HG03571 (cell line): ENCODE measurements around the gene RABL2B.
"Not testable (repeated sequence)": the region's sequence is repeated elsewhere in the genome, so short reads cannot be mapped to it uniquely, and the experiment has no call there.

Experiments used
- ATAC-seq: cut with Tn5 transposase; IDR thresholded peaks from one replicate; pipeline ENCODE4 v1.9.1; 2021; ENCODE audit not compliant: unreplicated experiment

The RABL2B gene

GRCh38 chr22:50783033-50783879 is at the start of gene RABL2B:
RABL2B (minus strand) TSS chr22:50783636; CDS start chr22:50782294, 1,342 bp downstream.
- ATAC-seq: peak; percentile 93

GRCh38 chr22:50786936-50787335 is 3.5 kb upstream of the RABL2B start:
- not testable (repeated sequence) for ATAC-seq

- ATAC-seq: not testable (repeated sequence)
Measured at GRCh38 chr22:50785289-50785688, 1.9 kb upstream of the RABL2B start.

- peak; percentile 18 for ATAC-seq
Measured at GRCh38 chr22:50783880-50784276, 442 bp upstream of the RABL2B start.

GRCh38 chr22:50782253-50782652 is 1.2 kb downstream of the RABL2B start:
- not testable (repeated sequence) for ATAC-seq

- not testable (repeated sequence) for ATAC-seq
Measured at GRCh38 chr22:50780244-50780643, 3.2 kb downstream of the RABL2B start.

GRCh38 chr22:50777631-50778030 is 5.8 kb downstream of the RABL2B start:
- ATAC-seq: not testable (repeated sequence)

- ATAC-seq: not testable (repeated sequence)
Measured at GRCh38 chr22:50775132-50775531, 8.3 kb downstream of the RABL2B start.

- ATAC-seq: not testable (repeated sequence)
Measured at GRCh38 chr22:50764288-50764687, 19.1 kb downstream of the RABL2B start.

- ATAC-seq: not testable (repeated sequence)
Measured at GRCh38 chr22:50761829-50762228, 21.6 kb downstream of the RABL2B start.

GRCh38 chr22:50759597-50760341 is 23.7 kb downstream of the RABL2B start:
- not testable (repeated sequence) for ATAC-seq

- not testable (repeated sequence) for ATAC-seq
Measured at GRCh38 chr22:50756949-50757491, 26.4 kb downstream of the RABL2B start.

- not testable (repeated sequence) for ATAC-seq
Measured at GRCh38 chr22:50756406-50756805, 27.0 kb downstream of the RABL2B start.

- not testable (repeated sequence) for ATAC-seq
Measured at GRCh38 chr22:50755251-50755650, 28.2 kb downstream of the RABL2B start.

- ATAC-seq: not testable (repeated sequence)
Measured at GRCh38 chr22:50749302-50750074, 33.9 kb downstream of the RABL2B start.

GRCh38 chr22:50748630-50749029 is 34.8 kb downstream of the RABL2B start:
- not testable (repeated sequence) for ATAC-seq

GRCh38 chr22:50747521-50747920 is 35.9 kb downstream of the RABL2B start:
- ATAC-seq: not testable (repeated sequence)

- not testable (repeated sequence) for ATAC-seq
Measured at GRCh38 chr22:50744424-50744823, 39.0 kb downstream of the RABL2B start.

GRCh38 chr22:50740714-50741113 is 42.7 kb downstream of the RABL2B start:
- not testable (repeated sequence) for ATAC-seq

- ATAC-seq: no peak
Measured at GRCh38 chr22:50739894-50740293, 43.5 kb downstream of the RABL2B start.

GRCh38 chr22:50739279-50739691 is 44.2 kb downstream of the RABL2B start:
- ATAC-seq: no peak
